H1 (cell line): ENCODE measurements around the gene MCM9. TPM values are rescaled to one million over a fixed set of nuclear protein-coding genes. Genes with fewer than 3 reads are reported as not detected.

Experiments used
- CTCF ChIA-PET: fragments of 300-600 bp; sonication (Branson Sonifier 250); formaldehyde crosslinking; loops from one replicate; lab custom pipeline; 2021; ENCODE audit not compliant: partially characterized antibody; lab: Charles Lee
- POLR2A ChIA-PET: fragments of 300-600 bp; sonication (Branson Sonifier 250); formaldehyde crosslinking; loops from one replicate; lab custom pipeline; 2021; ENCODE audit warnings: inconsistent platforms; ENCODE audit not compliant: partially characterized antibody; lab: Charles Lee
- DNase-seq, 2 experiments: peaks; one replicate each; pipeline versions ENCODE4 v3.0.0 to v3.0.0-alpha.2; 2010 to 2022; ENCODE audit warnings: low spot score in 2 of 2, low read depth in 1 of 2, mixed read lengths in 1 of 2
- FAIRE-seq: peaks from 2 replicates; lab custom pipeline; 2011; peaks lifted over from hg19 to GRCh38; lab: Jason Lieb, UNC
- H2AFZ ChIP-seq: 2 replicates; pipeline ENCODE4 v1.8.1; 2012; ENCODE audit warnings: low read length, inconsistent platforms
- H2AK5ac ChIP-seq: 2 replicates; pipeline ENCODE4 v1.6.1; 2013; ENCODE audit warnings: low read depth, low read length
- H2BK120ac ChIP-seq: replicated peaks from 2 replicates; pipeline ENCODE3; 2013; ENCODE audit warnings: low read depth, low read length, inconsistent platforms
- H2BK12ac ChIP-seq: 2 replicates; pipeline ENCODE4 v1.6.1; 2013; ENCODE audit warnings: low read depth, low read length
- H2BK15ac ChIP-seq: 2 replicates; pipeline ENCODE4 v1.6.1; 2013; ENCODE audit warnings: low read length
- H2BK20ac ChIP-seq: 2 replicates; pipeline ENCODE4 v1.6.1; 2013; ENCODE audit warnings: low read length
- H2BK5ac ChIP-seq: 2 replicates; pipeline ENCODE4 v1.6.1; 2013; ENCODE audit warnings: low read depth, low read length
- H3K14ac ChIP-seq: 2 replicates; pipeline ENCODE4 v1.6.1; 2013; ENCODE audit warnings: inconsistent platforms; ENCODE audit not compliant: insufficient read length
- H3K18ac ChIP-seq: 2 replicates; pipeline ENCODE4 v1.6.1; 2013; ENCODE audit warnings: low read length; ENCODE audit errors: extremely low read depth
- H3K23ac ChIP-seq: 2 replicates; pipeline ENCODE4 v1.6.1; 2013; ENCODE audit warnings: inconsistent platforms; ENCODE audit not compliant: insufficient read length
- H3K23me2 ChIP-seq: 2 replicates; pipeline ENCODE4 v1.6.1; 2013; ENCODE audit warnings: low read depth, low read length
- H3K27ac ChIP-seq: 2 replicates; pipeline ENCODE4 v1.6.1; 2011; ENCODE audit warnings: low read depth, low read length, inconsistent platforms
- H3K27me3 ChIP-seq, 4 experiments: replicated peaks in 1 of 4; 1 replicate in 1 of 4; 2 replicates in 3 of 4; pipeline versions ENCODE4 v1.6.1 to v1.8.1; 2011 to 2013; ENCODE audit warnings: low read length in 3 of 4, mild to moderate bottlenecking in 3 of 4, inconsistent platforms in 2 of 4, mixed read lengths in 2 of 4, moderate library complexity in 1 of 4; ENCODE audit not compliant: control insufficient read depth in 3 of 4, insufficient read depth in 3 of 4; ENCODE audit errors: extremely low read depth in 1 of 4
- H3K36me3 ChIP-seq, 4 experiments: 2 replicates each; pipeline versions ENCODE4 v1.6.1 to v1.8.1; 2011 to 2013; ENCODE audit warnings: mild to moderate bottlenecking in 4 of 4, low read length in 3 of 4, moderate library complexity in 2 of 4, control low read depth in 1 of 4, inconsistent platforms in 1 of 4; ENCODE audit not compliant: insufficient read depth in 4 of 4, control insufficient read depth in 2 of 4
- H3K4ac ChIP-seq: replicated peaks from 2 replicates; pipeline ENCODE3; 2013; ENCODE audit warnings: low read length, low read depth, mixed read lengths, inconsistent platforms; ENCODE audit not compliant: insufficient read length
- H3K4me1 ChIP-seq, 4 experiments: replicated peaks in 1 of 4; 1 replicate in 1 of 4; 2 replicates in 3 of 4; pipeline versions ENCODE4 v1.6.1 to v1.8.1; 2011 to 2013; ENCODE audit warnings: low read length in 3 of 4, inconsistent platforms in 2 of 4, mixed read lengths in 1 of 4; ENCODE audit not compliant: insufficient read depth in 4 of 4, control insufficient read depth in 3 of 4
- H3K4me2 ChIP-seq, 2 experiments: 2 replicates each; pipeline versions ENCODE4 v1.6.1 to v1.8.1; 2011 to 2013; ENCODE audit warnings: low read depth in 2 of 2, low read length in 2 of 2, control low read depth in 1 of 2, inconsistent platforms in 1 of 2, mild to moderate bottlenecking in 1 of 2; ENCODE audit not compliant: insufficient read depth in 1 of 2
- H3K4me3 ChIP-seq, 4 experiments: fragments of 200-600, 300-600 bp in 1 of 4; sonication (generic), shearing (Covaris generic), sonication (Bioruptor Twin) in 1 of 4; 2 replicates each; pipeline versions ENCODE4 v1.5.1 to v1.8.1; 2011 to 2016; ENCODE audit warnings: low read length in 4 of 4, low read depth in 3 of 4, control low read depth in 2 of 4, inconsistent platforms in 2 of 4, mild to moderate bottlenecking in 2 of 4, mixed read lengths in 1 of 4, moderate library complexity in 1 of 4; ENCODE audit not compliant: insufficient read depth in 2 of 4; ENCODE audit errors: extremely low read depth in 1 of 4
- H3K56ac ChIP-seq: replicated peaks from 2 replicates; pipeline ENCODE3; 2013; ENCODE audit warnings: low read depth, mild to moderate bottlenecking, mixed read lengths, low read length, inconsistent platforms; ENCODE audit not compliant: insufficient read length
- H3K79me1 ChIP-seq: 2 replicates; pipeline ENCODE4 v1.6.1; 2013; ENCODE audit warnings: low read depth, low read length, control low read depth
- H3K79me2 ChIP-seq, 2 experiments: 2 replicates each; pipeline versions ENCODE4 v1.6.1 to v1.8.1; 2012 to 2013; ENCODE audit warnings: low read length in 2 of 2, mild to moderate bottlenecking in 2 of 2, inconsistent platforms in 1 of 2; ENCODE audit not compliant: insufficient read depth in 2 of 2, control insufficient read depth in 1 of 2
- H3K9ac ChIP-seq, 4 experiments: replicated peaks in 1 of 4; 1 replicate in 1 of 4; 2 replicates in 3 of 4; pipeline versions ENCODE4 v1.6.1 to v1.8.1; 2011 to 2013; ENCODE audit warnings: low read depth in 3 of 4, low read length in 3 of 4, control low read depth in 2 of 4, mild to moderate bottlenecking in 2 of 4, moderate library complexity in 2 of 4, inconsistent platforms in 1 of 4; ENCODE audit errors: extremely low read depth in 1 of 4
- H3K9me3 ChIP-seq, 2 experiments: 2 replicates each; pipeline versions ENCODE4 v1.6.1 to v1.8.1; 2012 to 2013; ENCODE audit warnings: mild to moderate bottlenecking in 2 of 2, moderate library complexity in 2 of 2, control low read depth in 1 of 2, inconsistent platforms in 1 of 2, low read depth in 1 of 2, low read length in 1 of 2, mixed read lengths in 1 of 2; ENCODE audit not compliant: insufficient read depth in 2 of 2
- H4K20me1 ChIP-seq, 2 experiments: replicated peaks in 1 of 2; 2 replicates each; pipeline versions ENCODE3 to v1.8.1; 2011 to 2013; ENCODE audit warnings: inconsistent platforms in 2 of 2, low read length in 2 of 2, mild to moderate bottlenecking in 1 of 2; ENCODE audit not compliant: insufficient read depth in 2 of 2, control insufficient read depth in 1 of 2
- H4K5ac ChIP-seq: 2 replicates; pipeline ENCODE4 v1.6.1; 2013; ENCODE audit warnings: low read length, low read depth, mixed read lengths, inconsistent platforms; ENCODE audit not compliant: insufficient read length
- H4K8ac ChIP-seq: 2 replicates; pipeline ENCODE4 v1.8.0; 2013; ENCODE audit warnings: mild to moderate bottlenecking, moderate library complexity, low read length, inconsistent platforms; ENCODE audit not compliant: insufficient read depth; ENCODE audit errors: extremely low read depth
- H4K91ac ChIP-seq: replicated peaks from 2 replicates; pipeline ENCODE3; 2013; ENCODE audit warnings: low read length, mixed read lengths, inconsistent platforms; ENCODE audit not compliant: insufficient read length
- BACH1 ChIP-seq: IDR thresholded peaks from 2 replicates; pipeline ENCODE4 v1.6.1; 2012; ENCODE audit warnings: low read length, improper control_type of control experiment
- CREB1 ChIP-seq: IDR thresholded peaks from 2 replicates; pipeline ENCODE4 v1.6.1; 2012; ENCODE audit warnings: inconsistent platforms
- NANOG ChIP-seq: IDR thresholded peaks from 2 replicates; pipeline ENCODE4 v1.6.1; 2011; ENCODE audit warnings: low read length, low read depth, mild to moderate bottlenecking, inconsistent platforms; ENCODE audit not compliant: insufficient read depth, poor library complexity, severe bottlenecking
- RAD21 ChIP-seq, 2 experiments: IDR thresholded peaks in 1 of 2; conservative IDR thresholded peaks in 1 of 2; 2 replicates each; pipeline ENCODE4 v1.6.1; 2011; ENCODE audit warnings: low read depth in 2 of 2, low read length in 2 of 2, improper control_type of control experiment in 1 of 2, inconsistent platforms in 1 of 2, mild to moderate bottlenecking in 1 of 2, moderate library complexity in 1 of 2
- RNF2 ChIP-seq: fragments of 200-900, 300-1000 bp; sonication (generic); IDR thresholded peaks from 2 replicates; pipeline ENCODE4 v1.7.1; 2016; ENCODE audit warnings: borderline replicate concordance, low read depth, mild to moderate bottlenecking, antibody characterized with exemption, low read length; ENCODE audit not compliant: poor library complexity, severe bottlenecking; ENCODE audit errors: missing control alignments
- WGBS, 2 experiments: shearing (Covaris generic) in 1 of 2; methylation state at CpG; one replicate each; pipeline versions ENCODE4 v1.1.6 to v1.1.7; 2013 to 2015; ENCODE audit warnings: low lambda C conversion rate in 2 of 2, mixed read lengths in 2 of 2, inconsistent platforms in 1 of 2, low coverage in 1 of 2, missing lambda C conversion rate in 1 of 2; ENCODE audit not compliant: insufficient replicate concordance in 2 of 2, insufficient coverage in 1 of 2, insufficient read length in 1 of 2; ENCODE audit errors: extremely low coverage in 1 of 2, missing lambda C conversion rate in 1 of 2; 5-methylcytosine and 5-hydroxymethylcytosine counted together
- polyA plus RNA-seq, 7 experiments: library from polyadenylated mRNA; depleted of rRNA in 3 of 7; stranded (reverse) in 5 of 7; unstranded in 2 of 7; fragments of >200 nt in 5 of 7; fragments of 200-250 nt in 2 of 7; gene quantifications; 1 replicate in 5 of 7; 2 replicates in 1 of 7; 4 replicates in 1 of 7; pipeline versions ENCODE4 v1.2.1 to v1.2.3, GENCODE V29; 2011 to 2013; ENCODE audit warnings: missing spikeins in 2 of 7, mixed read lengths in 2 of 7
- total RNA-seq: library from RNA; stranded (reverse); fragmentation: NEBNext Ultra II Directional; extraction: Animal tissue kit (Norgen Biotek cat#: 25700); gene quantifications from 2 replicates; pipeline ENCODE4 v1.2.1, GENCODE V29; 2021

MCM9 gene
- total and polyA plus RNA-seq, 2 of the 8 experiments (the other 6 are each of a cell fraction or from before 2014, with no cell fraction given): 3.7 to 11.4 TPM

GRCh38 chr6:118800394-118801071 is 134.4 kb downstream of the MCM9 start:
- H3K4me2 ChIP-seq: peak overlapping the region in 1 of 2 experiments; percentile 17; a peak in 2 of 4 replicates
- 43% methylated on average over 17 of the region's 17 CpGs; no CpG with 5 or more reads in 1 of the 2 experiments for WGBS, 2 experiments
- TF ChIP-seq RNF2 (no peak), CREB1 (no peak), NANOG (no peak), RAD21 (IDR thresholded peaks at IDR 0.05 in 1 of 2, conservative IDR thresholded peaks at IDR 0.05 in 1 of 2; ENCODE audit: low read depth in 2 of 2, low read length in 2 of 2) (peak; percentile 73 to 80), BACH1 (no peak)

More at GRCh38 chr6:118800394-118801071, 134.4 kb downstream of the MCM9 start:
- Histone ChIP-seq H3K18ac (no peak overlapping the region), H2BK15ac (no peak overlapping the region), H3K27ac (no peak overlapping the region), H4K20me1 (no peaks in the 10 kb centered on the region), H2BK120ac (no peak overlapping the region), H3K4me3 (peak overlapping the region in 1 of 4 experiments; percentile 19; a peak in 1 of 8 replicates), H3K4me1 (no peaks in the 10 kb centered on the region), H3K9me3 (peaks cover 8 to 10% of the 10 kb centered on the region in 2 experiments; a peak in 3 of 4 replicates), H3K79me2 (no peaks in the 10 kb centered on the region), H3K9ac (no peak overlapping the region), H3K14ac (no peak overlapping the region), H3K79me1 (no peaks in the 10 kb centered on the region), H4K5ac (no peak overlapping the region), H2BK5ac (no peak overlapping the region), H4K8ac (no peak overlapping the region), H3K56ac (no peak overlapping the region), H4K91ac (no peak overlapping the region), H3K27me3 (no peaks in the 10 kb centered on the region), H3K23me2 (no peaks in the 10 kb centered on the region), H2BK20ac (no peak overlapping the region), H3K23ac (no peak overlapping the region), H2AK5ac (no peak overlapping the region), H2BK12ac (no peak overlapping the region), H2AFZ (peak overlapping the region; percentile 54), H3K36me3 (no peaks in the 10 kb centered on the region), H3K4ac (no peak overlapping the region)
- peak; percentile 36 to 81 for DNase-seq
- CTCF ChIA-PET: interaction anchor here (0.5 to 2.4 kb wide), 25 partner anchors 8 to 932 kb away, joined by 3 to 23 read pairs (median 4); no protein-coding TSS in a partner anchor
- FAIRE-seq: peak; percentile 96
- POLR2A ChIA-PET: interaction anchor here (0.6 kb wide), 1 partner anchor 389 kb away, joined by 5 read pairs; no protein-coding TSS in a partner anchor
